Measurements from ENCODE around the gene TRMT6. TPM values are rescaled to one million over a fixed set of nuclear protein-coding genes. Genes with fewer than 3 reads are reported as not detected.
A peak's percentile ranks its signal among the peaks of the same experiment; 100 is the strongest.

TRMT6 gene
- total RNA-seq (10 to 100 TPM; 24.0 to 25.1 TPM), polyA plus RNA-seq (ENCODE audit: insufficient read depth, low read depth, low replicate concordance) (21.4 TPM)
- long read RNA-seq, donor 1, partial matches to known transcripts: 13 of 15 reads
- long read RNA-seq, donor 1, other reads (novel, unspliced or antisense): 0 of 15 reads
- long read RNA-seq, donor 2, partial matches to known transcripts: 9 of 11 reads
- long read RNA-seq, donor 2, other reads (novel, unspliced or antisense): 0 of 11 reads

DNA sequence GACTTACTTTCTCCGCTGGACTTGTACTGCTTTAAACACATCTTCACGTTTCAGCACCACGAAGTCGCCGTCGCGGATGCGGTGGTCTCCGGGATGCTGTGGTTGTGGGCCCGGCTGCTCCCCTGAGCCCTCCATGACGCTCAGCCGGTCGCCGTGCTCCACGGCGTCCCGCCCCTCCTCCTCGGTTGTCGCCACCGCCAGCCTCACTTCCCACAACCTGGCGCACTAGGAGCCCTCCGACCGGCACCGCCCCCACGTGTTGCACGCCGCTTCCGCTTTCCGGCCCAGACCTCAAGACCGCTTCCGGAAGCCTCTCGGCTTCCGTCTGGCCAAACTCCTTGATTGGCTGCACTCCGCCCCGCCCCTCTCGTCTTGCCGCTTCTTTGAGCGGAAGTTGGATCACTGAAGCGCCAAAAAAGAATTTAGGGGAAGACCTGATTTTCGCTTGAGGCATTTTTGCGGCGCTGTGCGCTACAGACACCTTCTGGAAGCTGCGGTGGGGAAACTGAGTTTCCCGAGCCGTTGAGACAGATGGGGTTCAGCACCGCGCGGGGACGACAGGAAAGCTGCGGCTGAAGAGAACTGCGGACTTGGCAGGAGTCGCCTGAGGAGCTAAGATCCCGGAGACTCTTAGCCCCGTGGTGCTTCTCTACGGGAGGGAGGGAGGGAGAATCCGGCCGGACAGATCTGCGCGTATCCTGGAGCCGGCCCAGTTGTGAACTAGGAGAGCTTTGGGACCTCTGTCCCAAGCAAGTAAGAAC, at the start of gene TRMT6, which contains the start of gene MCM8:
Gene TRMT6 (minus strand): TSS at position 263 of the 761 bp plus-strand sequence. CDS start 128 bp downstream, at position 135.
Gene MCM8 (plus strand): TSS at position 382 of the 761 bp plus-strand sequence. CDS start 1,364 bp downstream, outside the sequence.
- TF ChIP-seq POLR2A (IDR thresholded peaks at IDR 0.05): no peak
- TF ChIP-seq, protein P1, sequence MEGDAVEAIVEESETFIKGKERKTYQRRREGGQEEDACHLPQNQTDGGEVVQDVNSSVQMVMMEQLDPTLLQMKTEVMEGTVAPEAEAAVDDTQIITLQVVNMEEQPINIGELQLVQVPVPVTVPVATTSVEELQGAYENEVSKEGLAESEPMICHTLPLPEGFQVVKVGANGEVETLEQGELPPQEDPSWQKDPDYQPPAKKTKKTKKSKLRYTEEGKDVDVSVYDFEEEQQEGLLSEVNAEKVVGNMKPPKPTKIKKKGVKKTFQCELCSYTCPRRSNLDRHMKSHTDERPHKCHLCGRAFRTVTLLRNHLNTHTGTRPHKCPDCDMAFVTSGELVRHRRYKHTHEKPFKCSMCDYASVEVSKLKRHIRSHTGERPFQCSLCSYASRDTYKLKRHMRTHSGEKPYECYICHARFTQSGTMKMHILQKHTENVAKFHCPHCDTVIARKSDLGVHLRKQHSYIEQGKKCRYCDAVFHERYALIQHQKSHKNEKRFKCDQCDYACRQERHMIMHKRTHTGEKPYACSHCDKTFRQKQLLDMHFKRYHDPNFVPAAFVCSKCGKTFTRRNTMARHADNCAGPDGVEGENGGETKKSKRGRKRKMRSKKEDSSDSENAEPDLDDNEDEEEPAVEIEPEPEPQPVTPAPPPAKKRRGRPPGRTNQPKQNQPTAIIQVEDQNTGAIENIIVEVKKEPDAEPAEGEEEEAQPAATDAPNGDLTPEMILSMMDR (IDR thresholded peaks at IDR 0.05): no peak
- Histone ChIP-seq H3K4me3 (peak within 1 kb of the TSS; percentile 54 to 90), H3K36me3 (ENCODE audit: low read depth, missing control alignments) (no peaks in the 10 kb centered on the region), H3K4me1 (peaks cover 8% of the 10 kb centered on the region), H3K9me3 (no peaks in the 10 kb centered on the region), H3K27me3 (no peaks in the 10 kb centered on the region), H3K27ac (peak within 1 kb of the TSS; percentile 48 to 72)
- 0 to 1% methylated on average over 32 to 47 of the region's 61 CpGs for WGBS, 2 donors
- intact Hi-C loops (cut with DNase I; ENCODE audit: low total_unique reads): no loop called here
- DNase-seq: peak; percentile 98

DNA sequence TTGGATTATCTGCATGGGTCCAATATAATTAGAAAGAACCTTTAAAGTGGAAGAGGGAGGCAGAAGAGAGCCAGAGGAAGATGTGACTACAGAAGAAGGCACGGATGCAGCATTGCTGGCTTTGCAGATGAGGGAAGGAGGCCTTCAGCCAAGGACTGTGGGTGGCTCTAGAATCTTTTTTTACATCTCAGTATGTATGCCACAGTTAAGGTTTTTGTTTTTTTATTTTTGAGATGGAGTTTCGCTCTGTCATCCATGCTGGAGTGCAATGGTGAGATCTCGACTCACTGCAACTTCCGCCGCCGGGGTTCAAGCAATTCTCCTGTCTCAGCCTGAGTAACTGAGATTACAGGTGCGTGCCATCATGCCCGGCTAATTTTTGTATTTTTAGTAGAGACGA, 49.5 kb upstream of the TRMT6 start:
- Histone ChIP-seq H3K27ac (no peak overlapping the region), H3K27me3 (no peaks in the 10 kb centered on the region), H3K9me3 (no peaks in the 10 kb centered on the region), H3K4me1 (no peaks in the 10 kb centered on the region), H3K36me3 (ENCODE audit: low read depth, missing control alignments) (no peaks in the 10 kb centered on the region), H3K4me3 (no peak overlapping the region)
- TF ChIP-seq POLR2A (IDR thresholded peaks at IDR 0.05): no peak
- TF ChIP-seq, protein P1 (IDR thresholded peaks at IDR 0.05): no peak
- DNase-seq: no peak
- intact Hi-C loops (cut with DNase I; ENCODE audit: low total_unique reads): no loop called here
- 91 to 93% methylated on average over 9 of the region's 9 CpGs for WGBS, 2 donors

DNA sequence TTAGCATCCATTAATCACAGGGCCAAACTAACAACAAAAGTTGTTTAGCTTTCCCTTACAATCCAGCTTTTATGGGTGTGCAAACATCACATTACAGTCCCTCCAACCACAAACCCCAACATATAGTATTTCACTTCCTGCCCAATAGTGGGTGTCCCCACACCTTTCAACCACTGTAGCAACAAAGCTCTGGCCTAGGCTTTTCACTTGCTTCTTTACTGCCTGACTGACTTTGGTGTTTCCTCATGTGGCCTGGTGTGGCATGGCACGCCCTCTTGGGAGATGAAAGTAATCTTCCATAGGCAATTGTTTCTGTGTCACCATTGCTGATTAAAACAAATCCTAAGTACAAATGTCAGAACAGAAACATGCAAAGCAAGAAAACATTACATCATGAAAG, 46.4 kb upstream of the TRMT6 start:
- no peaks in the 10 kb centered on the region for H3K27me3 ChIP-seq
- DNase-seq: no peak
- 87 to 93% methylated on average over 1 of the region's 1 CpG for WGBS, 2 donors
- TF ChIP-seq, protein P1 (IDR thresholded peaks at IDR 0.05): no peak
- TF ChIP-seq POLR2A (IDR thresholded peaks at IDR 0.05): no peak
- H3K4me3 ChIP-seq: no peak overlapping the region
- intact Hi-C loops (cut with DNase I; ENCODE audit: low total_unique reads): no loop called here
- no peaks in the 10 kb centered on the region for H3K4me1 ChIP-seq
- H3K27ac ChIP-seq: no peak overlapping the region
- H3K36me3 ChIP-seq (ENCODE audit: low read depth, missing control alignments): no peaks in the 10 kb centered on the region
- no peaks in the 10 kb centered on the region for H3K9me3 ChIP-seq

DNA sequence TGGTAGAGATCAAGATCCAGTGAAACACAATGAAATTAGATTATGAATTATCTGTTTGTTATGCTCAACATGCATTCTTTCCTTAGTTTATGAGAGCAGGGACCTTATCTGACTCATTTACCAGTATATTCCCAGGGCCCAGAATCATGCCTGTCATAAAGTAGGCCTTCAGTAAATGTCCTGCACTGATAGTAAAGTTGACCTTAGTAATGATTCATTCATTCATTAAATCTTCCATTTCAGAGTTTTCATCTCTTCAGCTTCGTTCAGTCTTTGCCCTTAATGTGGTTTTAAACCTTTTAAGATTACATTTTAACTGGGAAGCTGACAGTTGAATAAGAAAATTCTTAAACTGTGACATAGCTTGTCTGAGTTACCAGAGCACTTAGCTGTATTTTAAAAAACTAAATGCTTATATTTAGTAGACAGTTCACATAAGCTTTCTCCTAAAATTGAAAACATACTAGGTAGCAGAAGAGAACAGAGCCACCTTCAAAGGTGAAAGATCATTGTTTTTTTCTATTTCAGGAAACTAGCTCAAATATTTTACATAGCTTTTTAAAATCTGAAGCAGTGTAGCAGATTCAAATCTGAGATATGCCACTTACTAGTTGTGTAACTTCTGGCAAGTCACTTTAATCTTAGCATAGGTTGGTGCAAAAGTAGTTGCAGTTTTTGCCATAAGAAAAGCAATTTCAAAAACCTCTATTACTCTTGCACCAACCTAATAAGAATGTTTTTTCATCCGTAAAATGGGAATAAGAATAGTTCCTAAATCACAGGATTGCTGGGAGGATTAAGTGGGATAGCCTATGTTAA, 41.5 kb upstream of the TRMT6 start:
- 89 to 94% methylated on average over 2 of the region's 2 CpGs for WGBS, 2 donors
- no peak overlapping the region for H3K4me3 ChIP-seq
- no peaks in the 10 kb centered on the region for H3K4me1 ChIP-seq
- TF ChIP-seq, protein P1 (IDR thresholded peaks at IDR 0.05): no peak
- no peak for TF ChIP-seq POLR2A (IDR thresholded peaks at IDR 0.05)
- H3K27ac ChIP-seq: no peak overlapping the region
- intact Hi-C loops (cut with DNase I; ENCODE audit: low total_unique reads): no loop called here
- H3K36me3 ChIP-seq (ENCODE audit: low read depth, missing control alignments): no peaks in the 10 kb centered on the region
- no peak for DNase-seq
- no peaks in the 10 kb centered on the region for H3K27me3 ChIP-seq
- H3K9me3 ChIP-seq: no peaks in the 10 kb centered on the region
